Activated CD8-positive, alpha-beta memory T cell treated with anti-CD3 and anti-CD28 coated beads for 4 hours (primary cell): Measurements from ENCODE around the gene MEA1.
A peak's percentile ranks its signal among the peaks of the same experiment; 100 is the strongest.

Source experiments
- DNase-seq, 2 donors: peaks; one replicate each; pipeline ENCODE4 v3.0.0-alpha.2; 2020; ENCODE audit warnings: low read depth in 2 of 2

The MEA1 gene

DNA sequence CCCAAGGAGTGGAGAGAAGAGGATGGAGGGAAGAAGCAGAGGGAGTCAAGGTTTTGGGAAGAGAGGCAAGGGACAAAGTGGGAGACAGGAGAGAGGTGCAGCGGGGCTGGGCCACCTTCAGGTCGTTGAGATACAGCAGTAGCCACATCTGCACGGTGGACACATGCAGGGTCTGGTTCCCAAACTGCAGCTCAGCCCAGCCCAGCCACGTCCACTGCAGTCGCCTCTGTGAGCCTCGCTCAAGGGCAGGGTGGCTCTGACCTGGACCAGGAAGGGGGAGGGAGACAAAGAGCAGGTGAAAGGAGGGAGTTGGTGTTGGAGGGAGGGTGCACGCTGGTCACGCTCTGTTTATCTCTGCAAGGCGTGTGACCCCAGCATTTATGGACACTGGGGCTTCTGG is 25.0 kb upstream of the MEA1 start:
- DNase-seq = no peak

- DNase-seq = no peak
Observed at GRCh38 chr6:43037706-43038105, 24.0 kb upstream of the MEA1 start.

- DNase-seq = no peak
Observed at GRCh38 chr6:43037197-43037596, 23.5 kb upstream of the MEA1 start.

- no peak for DNase-seq
Observed at GRCh38 chr6:43036712-43037111, 23.0 kb upstream of the MEA1 start.

GRCh38 chr6:43035495-43036194 is 21.9 kb upstream of the MEA1 start:
- DNase-seq = no peak

DNA sequence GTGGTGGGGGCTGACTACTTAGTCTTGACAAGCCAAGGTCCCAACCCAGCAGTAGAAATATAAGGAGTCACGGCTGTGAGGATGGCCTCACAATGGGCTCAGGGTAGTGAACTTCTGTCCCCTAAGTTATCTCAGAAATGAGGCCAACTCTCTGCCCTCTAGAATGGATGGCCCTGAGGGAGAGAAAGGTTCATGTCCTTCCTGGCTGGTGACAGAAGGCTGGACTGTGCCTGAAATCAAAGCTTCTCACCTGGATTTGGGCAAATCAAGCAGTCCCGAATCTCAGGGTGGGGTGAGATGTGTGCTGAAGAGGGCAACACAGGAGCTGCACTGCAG is 20.4 kb upstream of the MEA1 start:
- no peak for DNase-seq

DNA sequence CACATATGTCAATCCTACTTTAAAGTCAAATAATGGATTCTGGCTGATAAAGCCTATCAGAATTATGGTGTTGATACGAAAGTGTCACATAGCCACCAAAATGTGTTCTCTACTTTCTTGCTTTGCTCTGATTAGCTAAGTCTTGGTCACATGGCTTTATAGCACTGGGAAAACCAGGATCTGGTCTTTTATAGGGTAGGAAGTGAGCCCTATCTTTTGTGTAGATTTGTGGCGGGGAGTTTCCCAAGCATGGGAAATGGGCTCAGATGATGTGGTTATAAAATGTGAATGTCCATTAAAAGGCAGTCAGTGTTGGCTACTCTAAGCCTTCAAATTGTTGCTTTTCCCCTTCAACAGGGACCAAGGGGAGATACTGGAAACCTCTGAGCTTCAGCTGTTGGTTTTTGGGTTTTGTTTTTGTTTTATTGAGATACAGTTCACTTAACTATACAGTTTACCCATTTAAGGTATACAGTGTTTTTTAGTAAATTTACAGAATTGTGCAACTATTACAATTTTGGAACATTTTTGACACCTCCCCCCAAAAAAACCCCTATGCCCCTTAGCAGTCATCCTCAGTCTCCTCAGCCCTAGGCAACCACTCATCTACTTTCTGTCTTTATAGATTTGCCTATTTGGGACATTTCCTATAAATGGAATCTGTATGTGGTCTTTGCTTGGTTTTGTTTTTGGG is 19.9 kb upstream of the MEA1 start:
- DNase-seq = no peak

DNA sequence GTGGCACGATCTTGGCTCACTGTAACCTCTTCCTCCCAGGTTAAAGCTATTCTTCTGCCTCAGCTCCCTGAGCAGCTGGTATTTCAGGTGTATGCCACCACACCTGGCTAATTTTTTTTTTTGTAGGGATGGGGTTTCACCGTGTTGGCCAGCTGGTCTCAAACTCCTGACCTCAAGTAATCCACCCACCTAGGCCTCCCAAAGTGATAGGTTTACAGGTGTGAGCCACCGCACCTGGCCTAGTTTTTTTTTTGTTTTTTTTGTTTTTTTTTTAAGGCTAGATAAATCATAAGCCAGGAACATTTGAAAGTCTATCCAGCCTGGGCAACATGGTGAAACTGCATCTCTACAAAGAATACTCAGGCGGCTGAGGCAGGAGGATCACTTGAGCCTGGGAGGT is 18.6 kb upstream of the MEA1 start:
- no peak for DNase-seq

DNA sequence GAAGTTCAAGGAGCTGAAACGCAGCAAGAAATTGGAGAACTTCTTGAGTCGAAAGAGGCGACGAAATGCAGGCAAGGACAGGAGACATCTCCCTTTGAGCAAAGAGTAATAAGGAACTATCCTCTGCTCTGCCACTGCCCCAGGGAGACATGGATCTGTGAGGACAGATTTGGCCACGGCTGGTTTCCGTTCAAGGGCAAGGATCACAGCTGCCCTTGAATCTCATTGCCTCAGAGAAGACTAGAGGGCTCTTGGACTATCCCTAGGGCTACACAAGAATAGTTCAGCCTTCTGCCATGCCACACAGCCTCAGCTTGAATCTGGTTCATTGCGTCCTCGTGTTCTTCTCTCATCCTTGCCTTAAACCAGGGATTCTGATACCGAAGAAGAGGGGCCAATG is 15.4 kb upstream of the MEA1 start:
- DNase-seq = no peak

- DNase-seq = no peak
Observed at GRCh38 chr6:43026365-43026764, 12.6 kb upstream of the MEA1 start.

DNA sequence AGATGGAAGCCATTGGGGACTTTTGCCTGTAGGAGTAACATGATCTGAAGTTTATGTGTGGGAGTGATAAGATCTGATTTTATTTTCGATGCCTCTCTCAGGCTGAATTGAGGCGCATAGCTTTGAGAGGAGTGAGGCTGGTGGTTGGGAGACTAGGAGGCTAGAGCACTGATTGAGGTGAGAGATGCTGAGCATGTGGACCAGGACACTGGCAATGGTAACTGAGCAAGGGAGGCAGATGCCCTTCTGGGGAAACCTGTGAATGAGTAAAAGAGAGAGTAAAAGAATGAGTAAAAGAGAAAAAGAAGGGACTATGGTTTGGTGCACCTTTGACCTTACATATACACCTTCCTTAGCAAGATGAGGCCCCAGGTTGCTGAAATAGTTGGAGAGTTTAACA is 10.7 kb upstream of the MEA1 start:
- DNase-seq = no peak

GRCh38 chr6:43021270-43022047 is 7.7 kb upstream of the MEA1 start, which contains the start of gene RRP36:
Gene RRP36, plus strand, starts transcription at chr6:43021623. Its CDS starts 32 bp downstream, at chr6:43021655.
- peak; percentile 33 to 41 for DNase-seq

GRCh38 chr6:43020847-43021246 is 7.1 kb upstream of the MEA1 start:
- DNase-seq = no peak

DNA sequence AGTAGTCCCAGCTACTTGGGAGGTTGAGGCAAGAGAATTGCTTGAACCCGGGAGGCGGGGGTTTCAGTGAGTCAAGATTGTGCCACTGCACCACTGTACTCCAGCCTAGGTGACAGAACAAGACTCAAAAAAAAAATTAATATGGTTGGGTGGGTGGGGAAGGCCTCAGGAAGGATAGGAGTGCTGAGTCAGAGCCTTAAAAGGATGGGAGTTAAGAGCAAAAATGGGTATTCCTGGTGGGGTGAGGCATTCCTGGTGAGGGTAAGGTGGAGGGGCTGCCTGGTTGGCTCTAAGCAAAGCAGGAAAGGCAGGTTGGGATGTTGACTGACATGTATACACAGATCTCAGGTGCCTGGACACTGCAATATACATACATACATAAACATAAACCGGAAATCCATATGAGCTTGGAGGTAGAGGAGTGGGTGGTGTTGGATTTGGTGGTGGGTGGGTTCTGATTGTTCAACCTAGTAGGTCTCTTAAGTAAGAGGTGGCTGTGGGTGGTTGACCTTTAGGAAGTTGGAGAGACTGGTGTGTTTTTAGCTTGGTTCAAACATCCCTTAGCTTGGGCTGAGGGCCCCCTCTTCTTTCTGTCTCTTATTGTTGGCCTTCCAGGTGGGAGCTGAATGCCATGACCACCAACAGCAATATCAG is 6.4 kb upstream of the MEA1 start:
- DNase-seq = no peak

GRCh38 chr6:43019152-43019551 is 5.4 kb upstream of the MEA1 start:
- no peak for DNase-seq

DNA sequence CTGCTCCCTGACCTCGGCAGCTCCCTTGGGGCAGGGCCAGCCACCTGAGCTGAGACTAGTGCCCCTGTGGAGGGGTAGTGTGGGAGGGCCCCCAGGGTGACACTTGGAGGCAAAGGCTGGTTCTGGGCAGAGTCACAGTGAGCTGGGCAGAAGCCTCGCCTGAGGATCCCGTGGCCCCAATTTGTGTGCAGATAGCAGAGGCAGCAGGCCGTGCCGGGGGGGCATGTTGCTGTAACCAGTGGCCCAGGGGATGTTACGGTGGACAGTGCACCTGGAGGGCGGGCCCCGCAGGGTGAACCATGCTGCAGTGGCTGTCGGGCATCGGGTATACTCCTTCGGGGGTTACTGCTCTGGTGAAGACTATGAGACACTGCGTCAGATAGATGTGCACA is 3.2 kb upstream of the MEA1 start:
- DNase-seq = no peak

GRCh38 chr6:43016176-43016942 is 2.6 kb upstream of the MEA1 start:
- no peak for DNase-seq

GRCh38 chr6:43014434-43014909 is 726 bp upstream of the MEA1 start:
- DNase-seq = no peak

GRCh38 chr6:43013097-43013842 is 476 bp downstream of the MEA1 start:
- no peak for DNase-seq

DNA sequence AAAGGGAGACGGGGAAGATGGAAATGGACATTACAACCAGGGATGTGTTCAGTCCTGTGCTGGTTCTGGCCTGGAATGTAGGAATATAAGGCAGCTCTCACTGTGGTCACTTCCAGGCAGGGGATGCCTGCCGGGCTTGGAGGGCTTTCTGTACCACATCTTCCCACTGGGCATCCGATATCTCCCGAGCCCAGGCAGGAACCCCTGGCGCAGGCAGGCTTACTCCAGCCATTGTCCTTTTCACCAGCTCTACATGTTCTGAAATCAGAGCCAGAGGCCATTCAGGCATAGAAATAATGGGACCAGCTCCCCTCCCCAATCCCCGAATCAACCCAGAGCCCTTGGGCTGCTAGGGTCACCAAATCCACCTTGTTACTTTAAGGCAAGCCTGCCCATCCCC is 1.4 kb downstream of the MEA1 start:
- DNase-seq = no peak

GRCh38 chr6:43011207-43011606 is 2.5 kb downstream of the MEA1 start:
- DNase-seq = no peak
